GM19468 (cell line): ENCODE data around the gene CTSA.
"Not testable (repeated sequence)": the region's sequence is repeated elsewhere in the genome, so short reads cannot be mapped to it uniquely, and the experiment has no call there.

Source experiments
- ATAC-seq: cut with Tn5 transposase; IDR thresholded peaks from one replicate; pipeline ENCODE4 v1.9.1; 2021; ENCODE audit warnings: mild to moderate bottlenecking, moderate library complexity, moderate number of reproducible peaks; ENCODE audit not compliant: unreplicated experiment; ENCODE audit errors: extremely low read depth

Gene CTSA

GRCh38 chr20:45863543-45864470 lies 27.3 kb upstream of the CTSA start:
- ATAC-seq, result no peak

GRCh38 chr20:45866454-45866853 lies 24.7 kb upstream of the CTSA start:
- ATAC-seq, result no peak

GRCh38 chr20:45867136-45867818 lies 23.9 kb upstream of the CTSA start:
- no peak for ATAC-seq

GRCh38 chr20:45867819-45868176 lies 23.3 kb upstream of the CTSA start:
- ATAC-seq, result no peak

GRCh38 chr20:45872626-45873025 lies 18.5 kb upstream of the CTSA start:
- ATAC-seq, result no peak

GRCh38 chr20:45873409-45874103 lies 17.6 kb upstream of the CTSA start:
- no peak for ATAC-seq

- not testable (repeated sequence) for ATAC-seq
These were observed 17.0 kb upstream of the CTSA start for GRCh38 chr20:45874104-45874481.

- no peak for ATAC-seq
These were observed 16.6 kb upstream of the CTSA start for GRCh38 chr20:45874576-45874975.

- ATAC-seq, result no peak
These were observed 12.9 kb upstream of the CTSA start for GRCh38 chr20:45878076-45878761.

- ATAC-seq, result peak; percentile 95
These were observed 9.9 kb upstream of the CTSA start, which contains the start of gene ZSWIM1 for GRCh38 chr20:45880988-45881788. TSS of gene ZSWIM1 (plus strand) at chr20:45881227. CDS start at chr20:45882593, 1,366 bp downstream.

GRCh38 chr20:45882469-45883099 lies 8.6 kb upstream of the CTSA start:
- ATAC-seq, result no peak

GRCh38 chr20:45883100-45883469 lies 8.1 kb upstream of the CTSA start:
- no peak for ATAC-seq

- no peak for ATAC-seq
These were observed 4.4 kb upstream of the CTSA start for GRCh38 chr20:45886590-45887345.

- no peak for ATAC-seq
These were observed 3.8 kb upstream of the CTSA start, which contains the start of gene SPATA25 for GRCh38 chr20:45887346-45887715. TSS of gene SPATA25 (minus strand) at chr20:45887622. CDS start at chr20:45887590, 32 bp downstream.

GRCh38 chr20:45888681-45889080 lies 2.5 kb upstream of the CTSA start:
- no peak for ATAC-seq

- ATAC-seq, result no peak
These were observed 804 bp upstream of the CTSA start for GRCh38 chr20:45890077-45890984.

GRCh38 chr20:45892049-45892825 lies 1.1 kb downstream of the CTSA start:
- no peak for ATAC-seq
